HG03457 (cell line): Measurements from ENCODE around the gene RUSF1.

Experiments used
- ATAC-seq: cut with Tn5 transposase; IDR thresholded peaks from one replicate; pipeline ENCODE4 v1.9.1; 2021; ENCODE audit warnings: moderate number of reproducible peaks; ENCODE audit not compliant: unreplicated experiment

The RUSF1 gene

GRCh38 chr16:31471875-31472708, 36.1 kb downstream of the RUSF1 start, which contains the start of gene TGFB1I1:
TGFB1I1 (plus strand) TSS chr16:31472152; CDS start chr16:31472189, 37 bp downstream.
- no peak for ATAC-seq

DNA sequence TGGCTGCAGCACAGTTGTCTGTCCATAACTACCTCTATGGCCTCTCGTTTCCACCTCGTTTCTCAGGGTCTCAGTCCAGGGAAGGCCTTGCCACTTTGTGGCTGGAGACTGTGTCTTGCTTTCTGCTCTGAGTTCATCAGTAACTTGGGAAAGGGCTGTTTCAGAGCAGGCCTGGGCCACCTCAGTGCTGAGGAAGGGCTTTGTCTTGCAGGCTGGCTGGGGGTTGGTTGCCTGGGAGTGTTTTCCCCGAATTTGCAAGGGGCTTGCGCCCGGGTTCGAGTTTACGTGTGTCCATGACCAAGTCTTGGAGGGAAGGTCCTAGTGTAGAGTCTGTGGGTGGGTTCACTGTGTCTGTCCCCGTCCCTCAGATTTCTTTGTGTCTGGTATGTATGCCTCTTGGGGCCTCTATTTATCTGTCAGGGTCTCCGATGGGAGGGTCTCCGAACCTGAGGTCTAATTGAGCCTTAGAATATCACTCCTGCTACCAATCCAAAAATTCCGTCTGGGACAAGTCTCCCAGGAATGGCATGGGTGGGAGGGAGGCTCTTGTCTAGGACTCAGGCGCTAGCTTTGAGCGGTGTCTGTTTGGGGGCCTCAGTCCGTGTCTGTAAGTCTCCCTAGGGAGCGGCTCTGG, 36.8 kb downstream of the RUSF1 start:
- ATAC-seq = no peak

GRCh38 chr16:31470615-31471014, 37.6 kb downstream of the RUSF1 start:
- no peak for ATAC-seq

GRCh38 chr16:31467858-31468257, 40.3 kb downstream of the RUSF1 start:
- ATAC-seq = no peak

- ATAC-seq = no peak
Observed at GRCh38 chr16:31467151-31467773, 40.9 kb downstream of the RUSF1 start.

GRCh38 chr16:31466381-31466841, 41.8 kb downstream of the RUSF1 start:
- no peak for ATAC-seq

DNA sequence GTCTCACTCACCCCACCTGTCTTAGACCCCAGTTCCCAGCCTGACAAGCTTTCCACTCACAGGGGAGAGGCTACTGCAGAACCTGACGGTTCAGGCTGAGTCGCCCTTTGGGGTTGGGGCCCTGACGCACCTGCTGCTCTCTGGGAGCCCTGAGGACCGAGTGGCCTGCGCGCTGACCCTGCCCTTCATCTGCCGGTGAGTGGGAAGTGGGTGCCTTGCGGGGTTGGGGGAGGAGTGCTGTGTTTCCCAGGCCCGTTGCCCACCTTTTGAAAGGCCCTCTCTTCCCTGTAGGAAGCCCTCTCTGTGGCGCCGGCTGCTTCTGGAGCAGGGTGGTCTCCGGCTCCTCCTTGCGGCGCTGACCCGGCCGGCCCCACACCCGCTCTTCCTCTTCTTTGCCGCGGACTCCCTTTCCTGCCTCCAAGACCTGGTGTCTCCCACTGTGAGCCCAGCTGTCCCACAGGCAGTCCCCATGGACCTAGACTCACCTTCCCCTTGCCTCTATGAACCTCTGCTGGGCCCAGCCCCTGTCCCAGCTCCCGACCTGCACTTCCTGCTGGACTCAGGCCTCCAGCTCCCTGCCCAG, 42.3 kb downstream of the RUSF1 start:
- no peak for ATAC-seq

- no peak for ATAC-seq
Observed at GRCh38 chr16:31464781-31465260, 43.4 kb downstream of the RUSF1 start.

DNA sequence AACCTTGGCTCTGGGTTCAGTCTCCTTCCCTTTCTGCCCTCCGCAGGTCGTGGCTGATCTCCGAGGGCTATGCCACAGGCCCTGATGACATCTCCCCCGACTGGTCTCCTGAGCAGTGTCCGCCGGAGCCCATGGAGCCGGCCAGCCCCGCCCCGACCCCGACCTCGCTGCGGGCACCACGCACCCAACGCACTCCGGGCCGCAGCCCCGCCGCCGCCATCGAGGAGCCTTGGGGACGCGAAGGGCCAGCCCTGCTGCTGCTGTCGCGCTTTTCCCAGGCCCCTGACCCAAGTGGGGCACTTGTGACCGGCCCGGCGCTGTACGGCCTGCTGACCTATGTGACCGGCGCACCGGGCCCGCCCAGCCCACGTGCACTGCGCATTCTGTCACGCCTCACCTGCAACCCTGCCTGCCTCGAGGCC, 43.8 kb downstream of the RUSF1 start:
- ATAC-seq = no peak

DNA sequence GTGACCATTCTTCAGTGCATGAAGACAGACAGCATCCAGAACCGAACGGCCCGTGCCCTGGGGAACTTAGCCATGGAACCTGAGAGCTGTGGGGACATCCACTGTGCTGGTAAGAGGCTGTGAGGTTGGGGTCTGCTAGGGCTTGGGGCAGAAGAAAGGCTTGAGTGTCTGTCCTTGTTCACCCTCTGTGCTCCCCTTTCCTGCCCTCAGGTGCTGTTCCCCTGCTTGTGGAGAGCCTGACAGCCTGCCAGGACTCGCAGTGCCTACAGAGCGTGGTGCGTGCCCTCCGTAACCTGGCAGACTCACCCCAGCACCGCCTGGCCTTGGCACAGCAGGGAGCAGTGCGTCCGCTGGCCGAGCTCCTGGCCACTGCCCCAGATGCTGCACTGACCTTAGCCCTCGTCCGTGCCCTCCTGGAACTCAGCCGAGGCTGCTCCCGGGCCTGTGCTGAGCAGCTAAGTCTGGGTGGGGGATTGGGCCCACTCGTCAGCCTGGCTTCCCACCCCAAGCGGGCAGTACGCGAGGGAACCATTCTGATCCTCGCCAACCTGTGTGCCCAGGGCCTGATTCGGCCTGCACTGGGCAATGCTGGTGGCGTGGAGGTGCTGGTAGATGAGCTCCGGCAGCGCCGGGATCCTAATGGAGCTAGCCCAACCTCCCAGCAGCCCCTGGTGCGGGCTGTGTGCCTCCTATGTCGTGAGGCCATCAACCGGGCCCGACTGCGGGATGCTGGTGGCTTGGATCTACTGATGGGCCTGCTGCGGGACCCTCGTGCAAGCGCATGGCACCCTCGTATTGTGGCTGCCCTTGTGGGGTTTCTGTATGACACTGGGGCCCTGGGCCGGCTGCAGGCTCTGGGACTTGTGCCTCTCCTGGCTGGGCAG, 46.0 kb downstream of the RUSF1 start:
- ATAC-seq = no peak

- ATAC-seq = no peak
Observed at GRCh38 chr16:31461201-31461920, 46.8 kb downstream of the RUSF1 start.

- ATAC-seq = no peak
Observed at GRCh38 chr16:31460582-31461002, 47.6 kb downstream of the RUSF1 start.

DNA sequence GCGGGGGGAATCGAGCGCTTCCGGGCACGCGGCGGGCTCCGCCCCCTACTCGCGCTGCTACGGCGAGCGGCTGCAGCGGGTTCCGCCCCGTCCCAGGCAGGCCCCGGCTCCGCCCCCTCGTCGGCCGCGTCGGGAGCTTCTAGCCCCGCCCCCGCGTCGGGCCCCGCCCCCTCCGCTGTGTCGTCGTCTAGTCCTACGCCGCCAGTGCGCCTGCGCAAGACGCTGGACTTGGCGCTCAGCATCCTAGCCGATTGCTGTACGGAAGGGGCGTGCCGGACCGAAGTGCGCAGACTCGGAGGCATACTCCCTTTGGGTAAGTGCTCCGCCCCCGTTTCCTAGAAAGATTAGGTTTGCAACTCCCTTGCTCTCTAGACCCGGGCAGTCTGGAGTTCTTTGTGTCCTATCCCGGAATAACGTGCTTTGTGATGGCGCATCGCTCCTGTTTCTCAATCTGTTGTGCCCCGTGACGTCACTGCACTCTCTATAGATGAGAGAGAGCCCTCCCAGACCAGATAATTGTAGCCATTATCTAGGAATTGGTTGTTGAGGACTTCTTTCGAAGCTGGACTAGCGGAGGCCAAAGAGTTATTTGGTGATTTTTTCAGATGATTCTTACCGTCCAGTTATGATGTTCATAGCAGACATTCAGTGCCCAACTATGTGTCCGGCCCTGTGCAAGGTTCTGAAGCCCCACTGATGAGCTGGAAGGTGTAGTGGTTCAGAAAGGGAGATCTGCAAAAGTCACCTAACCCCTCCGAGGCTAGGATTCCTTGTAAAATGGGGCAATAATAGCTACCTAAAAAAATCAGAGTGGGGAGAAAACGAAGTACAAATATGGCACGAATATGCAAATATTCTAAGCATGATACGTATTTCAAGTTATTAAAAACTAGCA, 48.3 kb downstream of the RUSF1 start:
- ATAC-seq = peak; percentile 52

DNA sequence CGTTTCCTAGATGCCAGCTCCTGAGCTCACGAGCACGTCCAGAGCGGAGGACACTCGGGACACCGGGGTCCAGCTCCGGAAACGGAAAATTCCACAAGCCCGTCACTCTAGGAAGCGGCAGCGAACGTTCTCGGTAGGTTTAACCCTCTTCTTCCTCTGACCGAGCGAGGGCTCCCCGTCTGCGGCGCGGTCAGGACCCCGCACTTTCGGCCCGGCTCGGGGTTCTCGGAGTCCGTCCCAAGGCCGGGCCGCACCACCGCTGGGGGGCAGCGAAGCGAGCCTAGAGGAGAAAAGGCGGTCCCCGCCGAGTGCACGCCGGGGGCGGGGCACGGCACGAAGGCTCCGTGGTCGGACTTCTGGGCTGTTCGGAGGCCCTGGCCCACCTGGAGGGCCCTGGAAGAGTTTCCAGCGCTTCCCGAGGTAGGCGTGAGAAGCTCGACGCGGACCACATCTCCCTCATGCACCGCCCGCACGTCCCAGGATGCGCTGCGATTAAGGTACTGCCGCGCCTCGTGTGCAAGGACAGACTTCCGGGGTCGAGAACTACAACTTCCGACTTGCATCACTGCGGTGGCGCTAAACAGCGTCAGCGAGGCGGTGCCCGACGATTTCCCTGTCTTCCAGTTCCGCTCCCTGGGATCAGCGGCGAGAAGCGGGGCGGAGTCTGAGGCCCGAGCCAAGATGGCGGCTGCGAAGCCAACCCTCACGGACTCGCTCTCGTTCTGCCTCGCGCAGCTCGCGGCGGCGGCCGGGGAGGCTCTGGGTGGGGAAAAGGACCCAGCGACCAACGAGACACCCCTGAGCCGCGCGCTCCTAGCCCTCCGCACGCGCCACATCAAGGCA, 49.1 kb downstream of the RUSF1 start, which contains the start of gene ARMC5:
ARMC5 (plus strand) TSS at position 658 of the 843 bp plus-strand sequence; CDS start at position 682, 24 bp downstream.
- peak; percentile 60 for ATAC-seq

- ATAC-seq = peak; percentile 5
Observed at GRCh38 chr16:31458073-31458843, 49.9 kb downstream of the RUSF1 start.

DNA sequence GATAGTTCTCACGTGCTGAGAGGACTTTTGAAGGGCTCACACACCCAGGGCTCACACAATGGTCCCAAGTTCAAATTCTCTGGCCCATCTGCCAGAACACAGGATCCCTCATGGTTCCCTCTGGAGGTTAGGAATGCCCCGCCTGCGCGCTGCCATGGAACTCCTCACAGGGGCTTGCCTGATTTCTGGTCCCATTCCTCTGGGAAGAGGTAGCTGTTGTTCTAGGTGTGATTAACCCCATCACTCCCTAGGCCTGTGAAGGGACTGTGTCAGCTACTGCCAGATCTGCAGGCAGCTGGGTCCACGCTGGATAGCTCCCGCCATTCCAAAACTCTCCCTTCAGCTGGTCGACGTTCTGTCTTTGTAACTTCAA, 51.2 kb downstream of the RUSF1 start:
- no peak for ATAC-seq
